SK-N-SH treated with all-trans-retinoic acid at 6 μM for 48 hours (cell line): Measurements from ENCODE around the gene MRPL34.
"Not testable (repeated sequence)": the region's sequence is repeated elsewhere in the genome, so short reads cannot be mapped to it uniquely, and the experiment has no call there.

Experiments
- ATAC-seq: fragments of 200-7000 bp; cut with Tn5 transposase; 3 replicates; pipeline ENCODE4 v1.9.1; 2020; ENCODE audit warnings: mild to moderate bottlenecking, moderate library complexity
- ARNTL ChIP-seq: fragments of 450-650 bp; formaldehyde crosslinking; IDR thresholded peaks from 2 replicates; pipeline ENCODE4 v1.5.0; 2020; ENCODE audit warnings: low read depth, mild to moderate bottlenecking, moderate library complexity, borderline replicate concordance
- BACH2 ChIP-seq: fragments of 250-450 bp; sonication (Bioruptor Pico); IDR thresholded peaks from 2 replicates; pipeline ENCODE4 v1.9.0; 2021; ENCODE audit warnings: mild to moderate bottlenecking, borderline replicate concordance
- CSDC2 ChIP-seq: fragments of 250-450 bp; sonication (Bioruptor Pico); IDR thresholded peaks from 2 replicates; pipeline ENCODE4 v1.5.0; 2020; ENCODE audit warnings: mild to moderate bottlenecking, moderate library complexity
- ESRRG ChIP-seq: fragments of 250-450 bp; sonication (Bioruptor Pico); IDR thresholded peaks from 2 replicates; pipeline ENCODE4 v1.6.1; 2021; ENCODE audit warnings: mild to moderate bottlenecking
- OSR1 ChIP-seq: fragments of 250-450 bp; sonication (Bioruptor Pico); IDR thresholded peaks from 2 replicates; pipeline ENCODE4 v1.8.0; 2022; ENCODE audit warnings: moderate library complexity, mild to moderate bottlenecking, inconsistent platforms
- PATZ1 ChIP-seq: fragments of 250-450 bp; sonication (Bioruptor Pico); IDR thresholded peaks from 2 replicates; pipeline ENCODE4 v1.8.0; 2020; ENCODE audit warnings: mild to moderate bottlenecking, moderate library complexity, borderline replicate concordance
- POU6F1 ChIP-seq: fragments of 250-450 bp; sonication (Bioruptor Pico); IDR thresholded peaks from 2 replicates; pipeline ENCODE4 v1.8.0; 2021; ENCODE audit warnings: low read depth, mild to moderate bottlenecking, moderate library complexity, borderline replicate concordance
- PPARA ChIP-seq: fragments of 250-450 bp; sonication (Bioruptor Pico); IDR thresholded peaks from 2 replicates; pipeline ENCODE4 v1.5.0; 2020; ENCODE audit warnings: mild to moderate bottlenecking, borderline replicate concordance
- RARB ChIP-seq: fragments of 250-450 bp; sonication (Bioruptor Pico); IDR thresholded peaks from 2 replicates; pipeline ENCODE4 v1.8.0; 2021; ENCODE audit warnings: mild to moderate bottlenecking, moderate library complexity
- SNAI2 ChIP-seq: fragments of 250-450 bp; sonication (Bioruptor Pico); IDR thresholded peaks from 2 replicates; pipeline ENCODE4 v1.5.0; 2020; ENCODE audit warnings: mild to moderate bottlenecking, moderate library complexity
- TOX ChIP-seq: fragments of 250-450 bp; sonication (Bioruptor Pico); IDR thresholded peaks from 2 replicates; pipeline ENCODE4 v1.8.0; 2021; ENCODE audit warnings: mild to moderate bottlenecking, moderate library complexity, borderline replicate concordance
- TSHZ2 ChIP-seq: fragments of 250-450 bp; sonication (Bioruptor Pico); IDR thresholded peaks from 2 replicates; pipeline ENCODE4 v1.5.0; 2020; ENCODE audit warnings: mild to moderate bottlenecking, moderate library complexity
- ZC3H10 ChIP-seq: fragments of 250-450 bp; sonication (Bioruptor Pico); IDR thresholded peaks from 2 replicates; pipeline ENCODE4 v1.5.1; 2021; ENCODE audit warnings: mild to moderate bottlenecking, moderate library complexity
- ZFP3 ChIP-seq: fragments of 250-450 bp; sonication (Bioruptor Pico); IDR thresholded peaks from 2 replicates; pipeline ENCODE4 v1.5.0; 2020; ENCODE audit warnings: mild to moderate bottlenecking, moderate library complexity
- ZFP30 ChIP-seq: fragments of 450-650 bp; formaldehyde crosslinking; IDR thresholded peaks from 2 replicates; pipeline ENCODE4 v1.5.0; 2022; ENCODE audit warnings: mild to moderate bottlenecking, moderate library complexity
- ZNF565 ChIP-seq: fragments of 450-650 bp; formaldehyde crosslinking; conservative IDR thresholded peaks from 2 replicates; pipeline ENCODE4 v1.5.0; 2020; ENCODE audit warnings: low read depth, mild to moderate bottlenecking, moderate library complexity
- ZNF70 ChIP-seq: fragments of 450-650 bp; formaldehyde crosslinking; IDR thresholded peaks from 2 replicates; pipeline ENCODE4 v1.5.0; 2020; ENCODE audit warnings: mild to moderate bottlenecking, moderate library complexity
- ZNF8 ChIP-seq: fragments of 450-650 bp; formaldehyde crosslinking; IDR thresholded peaks from 2 replicates; pipeline ENCODE4 v1.5.0; 2020; ENCODE audit warnings: mild to moderate bottlenecking, moderate library complexity
- TF ChIP-seq, protein P1 (sequence below): fragments of 250-450 bp; sonication (Bioruptor Pico); IDR thresholded peaks from 2 replicates; pipeline ENCODE4 v1.5.1; 2020; ENCODE audit warnings: low read depth, mild to moderate bottlenecking, moderate library complexity
- TF ChIP-seq, protein P2 (sequence below): fragments of 250-450 bp; sonication (Bioruptor Pico); IDR thresholded peaks from 2 replicates; pipeline ENCODE4 v1.5.1; 2021; ENCODE audit warnings: mild to moderate bottlenecking, moderate library complexity

The MRPL34 gene

GRCh38 chr19:17268754-17269153, 36.9 kb upstream of the MRPL34 start:
- ATAC-seq: no peak

GRCh38 chr19:17274892-17275291, 30.8 kb upstream of the MRPL34 start:
- not testable (repeated sequence) for ATAC-seq

More at GRCh38 chr19:17268754-17269153, 36.9 kb upstream of the MRPL34 start:
- TF ChIP-seq ZFP3 (CRISPR knock-in tag): no peak
- no peak for TF ChIP-seq PATZ1 (CRISPR knock-in tag)
- TF ChIP-seq SNAI2 (CRISPR knock-in tag): no peak
- TF ChIP-seq ARNTL (CRISPR knock-in tag): no peak
- TF ChIP-seq ZNF565: no peak
- no peak for TF ChIP-seq ESRRG
- TF ChIP-seq ZNF8 (CRISPR knock-in tag): no peak
- TF ChIP-seq, protein P1, sequence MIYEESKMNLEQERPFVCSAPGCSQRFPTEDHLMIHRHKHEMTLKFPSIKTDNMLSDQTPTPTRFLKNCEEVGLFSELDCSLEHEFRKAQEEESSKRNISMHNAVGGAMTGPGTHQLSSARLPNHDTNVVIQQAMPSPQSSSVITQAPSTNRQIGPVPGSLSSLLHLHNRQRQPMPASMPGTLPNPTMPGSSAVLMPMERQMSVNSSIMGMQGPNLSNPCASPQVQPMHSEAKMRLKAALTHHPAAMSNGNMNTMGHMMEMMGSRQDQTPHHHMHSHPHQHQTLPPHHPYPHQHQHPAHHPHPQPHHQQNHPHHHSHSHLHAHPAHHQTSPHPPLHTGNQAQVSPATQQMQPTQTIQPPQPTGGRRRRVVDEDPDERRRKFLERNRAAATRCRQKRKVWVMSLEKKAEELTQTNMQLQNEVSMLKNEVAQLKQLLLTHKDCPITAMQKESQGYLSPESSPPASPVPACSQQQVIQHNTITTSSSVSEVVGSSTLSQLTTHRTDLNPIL: no peak
- no peak for TF ChIP-seq ZNF70 (CRISPR knock-in tag)
- no peak for TF ChIP-seq TSHZ2
- TF ChIP-seq CSDC2 (CRISPR knock-in tag): no peak
- no peak for TF ChIP-seq BACH2 (CRISPR knock-in tag)
- no peak for TF ChIP-seq ZFP30 (CRISPR knock-in tag)
- TF ChIP-seq PPARA: no peak
- TF ChIP-seq, protein P2, sequence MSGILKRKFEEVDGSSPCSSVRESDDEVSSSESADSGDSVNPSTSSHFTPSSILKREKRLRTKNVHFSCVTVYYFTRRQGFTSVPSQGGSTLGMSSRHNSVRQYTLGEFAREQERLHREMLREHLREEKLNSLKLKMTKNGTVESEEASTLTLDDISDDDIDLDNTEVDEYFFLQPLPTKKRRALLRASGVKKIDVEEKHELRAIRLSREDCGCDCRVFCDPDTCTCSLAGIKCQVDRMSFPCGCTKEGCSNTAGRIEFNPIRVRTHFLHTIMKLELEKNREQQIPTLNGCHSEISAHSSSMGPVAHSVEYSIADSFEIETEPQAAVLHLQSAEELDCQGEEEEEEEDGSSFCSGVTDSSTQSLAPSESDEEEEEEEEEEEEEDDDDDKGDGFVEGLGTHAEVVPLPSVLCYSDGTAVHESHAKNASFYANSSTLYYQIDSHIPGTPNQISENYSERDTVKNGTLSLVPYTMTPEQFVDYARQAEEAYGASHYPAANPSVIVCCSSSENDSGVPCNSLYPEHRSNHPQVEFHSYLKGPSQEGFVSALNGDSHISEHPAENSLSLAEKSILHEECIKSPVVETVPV (CRISPR knock-in tag): no peak
- TF ChIP-seq RARB (CRISPR knock-in tag): no peak
- no peak for TF ChIP-seq OSR1 (CRISPR knock-in tag)

DNA sequence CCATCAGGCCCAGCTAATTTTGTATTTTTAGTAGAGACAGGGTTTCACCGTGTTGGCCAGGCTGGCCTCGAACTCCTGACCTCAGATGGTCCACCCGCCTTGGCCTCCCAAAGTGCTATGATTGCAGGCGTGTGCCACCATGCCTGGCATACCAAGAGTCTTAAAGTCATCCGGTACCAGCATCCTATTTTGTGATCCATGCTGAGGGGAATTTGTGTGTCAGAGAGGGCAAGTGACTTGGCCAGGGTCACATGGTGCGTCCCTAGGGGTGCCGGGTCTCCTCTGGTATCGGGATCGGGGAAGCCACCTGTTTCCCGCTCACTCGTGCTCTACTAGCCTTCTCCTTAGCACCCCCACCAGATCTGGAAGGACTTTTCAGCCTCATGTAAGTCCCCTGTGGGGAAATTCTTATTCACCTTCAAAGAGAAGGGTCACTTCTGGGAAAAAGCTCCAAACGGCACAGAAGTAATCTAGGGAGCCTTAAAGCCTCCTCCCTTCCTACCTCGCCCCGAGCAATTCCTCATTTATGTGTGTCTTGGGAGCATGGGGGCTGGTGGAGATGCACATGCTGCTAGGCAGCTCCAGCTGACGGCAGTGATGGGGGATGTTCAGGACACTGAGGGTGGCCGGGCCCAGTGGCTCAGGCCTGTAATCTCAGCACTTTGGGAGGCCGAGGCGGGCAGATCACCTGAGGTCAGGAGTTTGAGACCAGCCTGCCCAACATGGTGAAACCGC, 30.1 kb upstream of the MRPL34 start:
- ATAC-seq: no peak
- TF ChIP-seq ZC3H10: no peak
- no peak for TF ChIP-seq ZFP3 (CRISPR knock-in tag)
- no peak for TF ChIP-seq OSR1 (CRISPR knock-in tag)
- no peak for TF ChIP-seq BACH2 (CRISPR knock-in tag)
- TF ChIP-seq TSHZ2: no peak
- TF ChIP-seq, all 23 proteins: peak for 0

DNA sequence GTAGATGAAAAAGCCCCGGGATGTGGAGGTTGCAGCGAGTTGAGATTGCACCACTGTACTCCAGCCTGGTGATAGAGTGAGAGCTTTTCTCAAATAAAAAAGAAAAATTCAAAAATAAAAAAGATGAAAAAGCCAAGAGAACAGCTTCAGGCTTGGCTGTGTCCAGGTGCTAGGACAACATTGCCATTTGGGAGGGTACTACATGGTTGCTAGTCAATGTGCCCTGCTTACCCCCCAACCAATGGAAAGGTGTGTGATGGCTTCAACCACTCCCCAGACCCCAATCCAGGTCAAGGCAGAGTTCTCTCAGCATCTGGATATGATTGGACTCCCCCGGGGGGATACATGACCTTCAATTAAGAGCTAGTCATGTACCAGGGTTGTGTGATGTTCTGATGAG, 26.2 kb upstream of the MRPL34 start:
- no peak for ATAC-seq
- TF ChIP-seq POU6F1: no peak
- TF ChIP-seq, protein P1: no peak
- no peak for TF ChIP-seq ZFP3 (CRISPR knock-in tag)
- no peak for TF ChIP-seq TOX
- TF ChIP-seq ESRRG: no peak
- no peak for TF ChIP-seq PATZ1 (CRISPR knock-in tag)
- TF ChIP-seq RARB (CRISPR knock-in tag): no peak
